Activated naive CD4-positive, alpha-beta T cell treated with anti-CD3 and anti-CD28 coated beads for 36 hours (primary cell): ENCODE measurements around the gene RPL18A. TPM values are rescaled to one million over a fixed set of nuclear protein-coding genes. Genes with fewer than 3 reads are reported as not detected.
"Not testable (repeated sequence)": the region's sequence is repeated elsewhere in the genome, so short reads cannot be mapped to it uniquely, and the experiment has no call there.

ENCODE experiments used
- CTCF ChIA-PET: fragments of 350-600 bp; sonication (Branson Sonifier 250); formaldehyde crosslinking; loops from one replicate; lab custom pipeline; 2021; ENCODE audit warnings: antibody characterized with exemption; lab: Charles Lee
- DNase-seq: peaks from one replicate; pipeline ENCODE4 v3.0.0-alpha.2; 2020
- H3K27ac Mint-ChIP-seq: one replicate; pipeline ENCODE4 v1.8.0; 2021; ENCODE audit warnings: mild to moderate bottlenecking, mixed read lengths
- H3K27me3 Mint-ChIP-seq: one replicate; pipeline ENCODE4 v1.8.0; 2021; ENCODE audit warnings: low read depth, mixed read lengths
- H3K36me3 Mint-ChIP-seq: one replicate; pipeline ENCODE4 v1.8.0; 2021; ENCODE audit warnings: low read depth, mixed read lengths
- H3K4me1 Mint-ChIP-seq: one replicate; pipeline ENCODE4 v1.8.0; 2021; ENCODE audit warnings: low read depth, mixed read lengths
- H3K4me3 Mint-ChIP-seq: one replicate; pipeline ENCODE4 v1.8.0; 2021; ENCODE audit warnings: mild to moderate bottlenecking, moderate library complexity, mixed read lengths
- H3K9me3 Mint-ChIP-seq: one replicate; pipeline ENCODE4 v1.8.0; 2021; ENCODE audit warnings: mixed read lengths
- intact Hi-C: fragments of 100-400 bp; cut with micrococcal nuclease; formaldehyde crosslinking; loops from one replicate; pipeline ENCODE4 v1.15.1; 2023
- total RNA-seq, 2 experiments: library from RNA; stranded (reverse); gene quantifications; one replicate each; pipeline ENCODE4 v1.2.3, GENCODE V29; 2021

Gene RPL18A
- total RNA-seq, 2 experiments from 2014 or later, result 4,021 to 4,160 TPM

DNA sequence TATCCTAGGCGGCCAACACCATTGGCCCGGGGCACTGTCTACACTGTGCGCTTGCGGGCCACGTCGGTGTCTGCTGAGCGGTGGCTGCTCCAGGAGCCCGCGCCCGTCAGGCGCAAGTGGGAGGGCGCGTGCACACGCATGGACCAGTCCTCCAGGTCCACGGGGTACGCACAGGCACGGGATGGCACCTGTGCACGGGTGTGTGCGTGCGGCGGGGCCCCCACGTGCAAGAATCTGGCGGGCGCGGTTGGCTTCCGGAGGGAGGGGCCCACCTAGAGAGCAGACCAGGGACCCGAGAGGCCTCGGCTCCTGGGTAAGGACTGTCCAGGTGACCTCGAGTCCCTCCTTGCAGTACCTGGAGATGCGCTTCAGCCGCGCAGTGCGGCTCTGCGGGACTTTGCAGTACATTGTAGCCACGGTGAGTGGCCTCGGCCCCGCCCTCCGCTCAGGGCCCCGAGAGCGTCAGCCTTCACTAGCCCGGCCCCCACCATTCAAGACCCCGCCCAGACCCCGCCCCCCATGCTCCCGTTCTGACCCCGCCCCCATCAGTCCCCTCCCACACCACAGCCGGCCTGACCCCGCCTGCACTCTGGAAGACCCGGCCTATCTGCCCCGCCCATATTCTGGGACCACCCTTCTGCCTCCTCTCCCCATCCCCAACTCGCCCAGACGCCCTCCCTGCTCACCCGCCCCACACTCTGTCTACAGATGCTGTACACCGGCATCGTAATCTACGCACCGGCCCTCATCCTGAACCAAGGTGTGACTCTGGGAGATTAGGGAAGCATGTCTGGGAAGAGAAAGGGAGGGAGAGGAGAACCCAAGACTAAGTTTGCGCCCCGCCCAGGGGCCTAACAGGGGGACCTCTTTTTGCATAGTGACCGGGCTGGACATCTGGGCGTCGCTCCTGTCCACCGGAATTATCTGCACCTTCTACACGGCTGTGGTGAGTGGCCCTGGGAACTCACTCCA, 14.4 kb downstream of the RPL18A start:
- H3K36me3 Mint-ChIP-seq, result no peaks in the 10 kb centered on the region
- peak; percentile 77 for DNase-seq
- intact Hi-C loops, result no loop called here
- H3K4me1 Mint-ChIP-seq, result peaks cover 15% of the 10 kb centered on the region
- H3K4me3 Mint-ChIP-seq, result peak overlapping the region; percentile 81
- H3K9me3 Mint-ChIP-seq, result no peaks in the 10 kb centered on the region
- CTCF ChIA-PET, result no interaction called here
- H3K27ac Mint-ChIP-seq, result no peak overlapping the region
- no peaks in the 10 kb centered on the region for H3K27me3 Mint-ChIP-seq

DNA sequence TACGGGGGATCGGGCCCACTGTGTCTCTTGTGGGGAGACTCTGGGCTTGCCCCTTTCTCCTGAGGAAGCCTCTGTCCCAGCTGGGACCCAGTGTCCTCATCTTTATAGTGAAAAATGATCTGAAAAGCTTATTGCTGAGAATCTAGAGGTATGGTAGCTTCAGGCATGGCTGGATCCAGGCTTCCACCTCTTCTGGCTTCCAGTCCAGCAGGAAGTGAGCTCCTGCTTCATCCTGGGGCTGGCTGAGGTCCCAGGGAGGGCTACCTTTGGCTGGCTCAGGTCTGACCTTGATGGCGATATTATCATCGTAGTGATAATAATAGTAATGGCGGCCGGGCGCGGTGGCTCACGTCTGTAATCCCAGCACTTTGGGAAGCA, 15.0 kb downstream of the RPL18A start:
- no peak overlapping the region for H3K27ac Mint-ChIP-seq

DNA sequence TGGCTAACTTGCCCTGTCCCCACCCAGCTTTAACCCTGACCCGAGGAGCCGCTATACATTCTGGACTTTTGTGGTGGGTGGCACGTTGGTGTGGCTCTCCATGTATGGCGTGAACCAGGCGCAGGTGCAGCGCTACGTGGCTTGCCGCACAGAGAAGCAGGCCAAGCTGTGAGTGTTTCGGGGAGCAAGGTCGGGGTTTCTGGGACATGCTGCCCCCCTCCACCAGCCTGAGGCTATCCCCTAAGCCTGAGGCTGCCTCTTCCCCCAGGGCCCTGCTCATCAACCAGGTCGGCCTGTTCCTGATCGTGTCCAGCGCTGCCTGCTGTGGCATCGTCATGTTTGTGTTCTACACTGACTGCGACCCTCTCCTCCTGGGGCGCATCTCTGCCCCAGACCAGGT, 18.0 kb downstream of the RPL18A start:
- CTCF ChIA-PET, result no interaction called here

More for the DNA sequence above, 15.0 kb downstream of the RPL18A start:
- no peak for DNase-seq
- peaks cover 15% of the 10 kb centered on the region for H3K4me1 Mint-ChIP-seq
- CTCF ChIA-PET, result no interaction called here
- no peaks in the 10 kb centered on the region for H3K27me3 Mint-ChIP-seq
- H3K4me3 Mint-ChIP-seq, result peak overlapping the region; percentile 43
- H3K9me3 Mint-ChIP-seq, result no peaks in the 10 kb centered on the region
- intact Hi-C loops, result no loop called here
- H3K36me3 Mint-ChIP-seq, result no peaks in the 10 kb centered on the region

DNA sequence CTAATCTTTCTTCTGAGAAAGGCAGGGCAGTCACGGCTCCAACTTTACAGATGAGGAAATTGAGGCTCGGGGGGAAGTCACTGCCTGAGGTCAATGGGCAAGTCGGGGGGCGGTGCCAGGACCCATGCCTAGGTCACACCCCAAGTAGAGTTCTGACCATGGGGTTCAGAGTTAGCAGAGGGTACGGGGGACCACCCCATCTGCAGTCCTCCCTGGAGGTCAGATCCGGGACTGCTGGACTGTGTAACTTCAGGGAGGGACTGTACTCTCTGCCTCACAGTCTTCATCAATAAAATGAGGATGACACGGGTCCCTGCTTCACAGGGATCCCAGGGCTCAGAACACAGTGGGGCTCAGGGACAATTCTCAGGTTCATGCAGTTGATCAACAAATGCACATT, 19.8 kb downstream of the RPL18A start:
- H3K36me3 Mint-ChIP-seq, result no peaks in the 10 kb centered on the region
- H3K4me1 Mint-ChIP-seq, result peaks cover 1% of the 10 kb centered on the region
- intact Hi-C loops, result no loop called here
- CTCF ChIA-PET, result no interaction called here
- no peak overlapping the region for H3K27ac Mint-ChIP-seq
- no peak for DNase-seq
- H3K4me3 Mint-ChIP-seq, result no peak overlapping the region
- no peaks in the 10 kb centered on the region for H3K27me3 Mint-ChIP-seq
- H3K9me3 Mint-ChIP-seq, result no peaks in the 10 kb centered on the region

More for the DNA sequence above, 18.0 kb downstream of the RPL18A start:
- Mint-ChIP-seq H3K4me1 (peaks cover 7% of the 10 kb centered on the region), H3K27ac (no peak overlapping the region), H3K9me3 (no peaks in the 10 kb centered on the region), H3K27me3 (no peaks in the 10 kb centered on the region), H3K4me3 (no peak overlapping the region), H3K36me3 (no peaks in the 10 kb centered on the region)
- no peak for DNase-seq
- intact Hi-C loops, result no loop called here

DNA sequence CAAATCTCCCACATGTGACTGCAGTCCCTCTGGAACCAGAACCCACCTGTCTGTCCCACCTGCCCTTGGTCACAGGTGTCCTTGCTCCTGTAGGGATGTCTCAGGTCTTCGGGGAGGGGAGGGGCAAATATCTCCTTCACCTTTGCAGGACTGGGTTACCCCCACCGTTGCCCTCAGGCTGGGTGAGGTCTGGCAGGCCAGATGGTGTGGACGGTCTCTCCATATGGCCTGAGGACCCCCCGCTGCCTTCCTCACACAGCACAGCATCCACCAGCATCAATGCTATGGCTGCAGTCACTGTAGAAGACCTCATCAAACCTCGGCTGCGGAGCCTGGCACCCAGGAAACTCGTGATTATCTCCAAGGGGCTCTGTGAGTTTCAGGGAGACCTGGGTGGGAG, 22.0 kb downstream of the RPL18A start:
- H3K36me3 Mint-ChIP-seq, result no peaks in the 10 kb centered on the region
- CTCF ChIA-PET, result interaction anchor here (0.5 kb wide), 1 partner anchor 64 kb away, joined by 3 read pairs; no protein-coding TSS in a partner anchor
- H3K4me3 Mint-ChIP-seq, result no peak overlapping the region
- H3K4me1 Mint-ChIP-seq, result no peaks in the 10 kb centered on the region
- intact Hi-C loops, result no loop called here
- no peaks in the 10 kb centered on the region for H3K27me3 Mint-ChIP-seq
- H3K27ac Mint-ChIP-seq, result no peak overlapping the region
- no peaks in the 10 kb centered on the region for H3K9me3 Mint-ChIP-seq
- no peak for DNase-seq

DNA sequence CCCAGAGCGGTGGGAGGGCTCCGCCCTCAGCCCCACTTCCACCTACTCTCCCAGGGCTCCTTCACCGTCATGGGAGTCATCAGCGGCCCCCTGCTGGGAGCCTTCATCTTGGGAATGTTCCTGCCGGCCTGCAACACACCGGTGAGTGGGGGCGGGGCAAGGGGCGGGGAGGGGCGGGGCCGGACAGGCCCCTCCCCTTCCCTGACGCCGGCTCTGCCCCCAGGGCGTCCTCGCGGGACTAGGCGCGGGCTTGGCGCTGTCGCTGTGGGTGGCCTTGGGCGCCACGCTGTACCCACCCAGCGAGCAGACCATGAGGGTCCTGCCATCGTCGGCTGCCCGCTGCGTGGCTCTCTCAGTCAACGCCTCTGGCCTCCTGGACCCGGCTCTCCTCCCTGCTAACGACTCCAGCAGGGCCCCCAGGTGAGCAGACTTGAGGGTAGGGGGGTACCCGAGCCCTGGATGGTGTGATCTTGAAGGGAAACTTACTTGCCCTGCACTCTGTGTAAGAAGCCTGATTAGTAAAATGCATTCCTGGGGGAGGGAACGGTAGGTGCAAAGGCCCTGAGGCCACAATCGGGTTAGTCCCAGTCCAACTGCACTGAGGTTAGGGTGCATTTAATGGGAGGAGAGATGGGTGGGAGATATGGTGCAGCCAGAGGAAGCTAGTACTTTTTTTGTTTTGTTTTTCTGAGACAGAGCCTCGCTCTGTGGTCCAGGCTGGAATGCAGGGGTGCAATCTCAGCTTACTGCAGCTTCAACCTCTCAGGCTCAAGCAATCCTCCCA, 24.1 kb downstream of the RPL18A start:
- intact Hi-C loops, result no loop called here
- DNase-seq, result no peak
- CTCF ChIA-PET, result interaction anchor here (0.6 to 1.0 kb wide), 2 partner anchors 45 to 55 kb away, joined by 3 to 4 read pairs; no protein-coding TSS in a partner anchor
- Mint-ChIP-seq H3K36me3 (no peaks in the 10 kb centered on the region), H3K27ac (no peak overlapping the region), H3K27me3 (no peaks in the 10 kb centered on the region), H3K4me3 (no peak overlapping the region), H3K9me3 (no peaks in the 10 kb centered on the region), H3K4me1 (no peaks in the 10 kb centered on the region)

DNA sequence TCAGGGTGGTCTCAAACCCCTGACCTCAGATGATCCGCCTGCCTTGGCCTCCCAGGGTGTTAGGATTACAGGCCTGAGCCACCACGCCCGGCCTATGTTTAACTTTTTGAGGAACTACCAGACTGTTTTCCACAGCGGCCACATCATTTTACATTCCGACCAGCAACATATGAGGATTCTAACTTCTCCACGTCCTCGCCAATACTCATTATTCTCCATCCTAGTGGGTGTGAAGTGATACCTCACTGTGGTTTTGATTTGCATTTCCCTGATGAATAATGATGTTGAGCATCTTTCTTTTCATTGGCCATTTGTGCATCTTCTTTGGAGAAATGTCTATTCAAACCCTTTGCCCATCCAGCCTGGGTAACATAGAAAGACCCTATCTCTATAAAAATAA, 26.8 kb downstream of the RPL18A start:
- CTCF ChIA-PET, result no interaction called here
- H3K27ac Mint-ChIP-seq, result no peak overlapping the region
- H3K36me3 Mint-ChIP-seq, result peaks cover 1% of the 10 kb centered on the region
- H3K4me3 Mint-ChIP-seq, result no peak overlapping the region
- H3K4me1 Mint-ChIP-seq, result no peaks in the 10 kb centered on the region
- DNase-seq, result no peak
- H3K9me3 Mint-ChIP-seq, result no peaks in the 10 kb centered on the region
- H3K27me3 Mint-ChIP-seq, result no peaks in the 10 kb centered on the region
- intact Hi-C loops, result no loop called here

DNA sequence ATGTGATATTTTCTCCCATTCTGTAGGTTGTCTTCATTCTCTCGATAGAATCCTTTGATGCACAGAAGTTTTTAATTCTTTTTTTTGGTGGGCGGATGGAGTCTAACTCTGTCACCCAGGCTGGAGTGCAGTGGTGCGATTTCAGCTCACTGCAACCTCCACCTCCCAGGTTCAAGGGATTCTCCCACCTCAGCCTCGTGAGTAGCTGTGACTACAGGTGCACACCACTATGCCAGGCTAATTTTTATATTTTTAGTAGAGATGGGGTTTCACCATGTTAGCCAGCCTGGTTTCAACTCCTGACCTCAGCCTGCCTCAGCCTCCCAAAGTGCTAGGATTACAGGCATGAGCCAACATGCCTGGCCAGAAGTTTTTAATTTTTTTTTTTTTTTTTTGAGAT, 27.5 kb downstream of the RPL18A start:
- H3K27me3 Mint-ChIP-seq, H3K27ac Mint-ChIP-seq, H3K4me3 Mint-ChIP-seq, DNase-seq, H3K4me1 Mint-ChIP-seq, intact Hi-C loops, H3K9me3 Mint-ChIP-seq, H3K36me3 Mint-ChIP-seq: not testable (repeated sequence)
- CTCF ChIA-PET, result interaction anchor here (0.6 kb wide), 1 partner anchor 108 kb away, joined by 3 read pairs; no protein-coding TSS in a partner anchor

DNA sequence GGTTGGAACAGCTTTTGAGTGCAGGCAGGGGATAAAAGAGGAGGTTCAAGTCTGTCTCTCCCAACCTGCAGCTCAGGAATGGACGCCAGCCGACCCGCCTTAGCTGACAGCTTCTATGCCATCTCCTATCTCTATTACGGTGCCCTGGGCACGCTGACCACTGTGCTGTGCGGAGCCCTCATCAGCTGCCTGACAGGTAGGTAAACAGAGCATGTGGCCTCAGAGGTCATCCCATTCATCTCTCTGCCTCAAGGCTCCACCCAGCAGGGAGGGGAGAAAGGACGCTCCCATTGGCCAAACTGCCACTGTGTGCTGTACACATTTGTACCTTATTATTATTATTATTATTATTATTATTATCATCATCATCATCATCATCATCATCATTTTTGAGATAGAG, 28.6 kb downstream of the RPL18A start:
- Mint-ChIP-seq H3K27ac (no peak overlapping the region), H3K27me3 (no peaks in the 10 kb centered on the region), H3K9me3 (no peaks in the 10 kb centered on the region), H3K36me3 (peaks cover 1% of the 10 kb centered on the region), H3K4me3 (no peak overlapping the region), H3K4me1 (no peaks in the 10 kb centered on the region)
- no peak for DNase-seq
- CTCF ChIA-PET, result no interaction called here
- intact Hi-C loops, result no loop called here

DNA sequence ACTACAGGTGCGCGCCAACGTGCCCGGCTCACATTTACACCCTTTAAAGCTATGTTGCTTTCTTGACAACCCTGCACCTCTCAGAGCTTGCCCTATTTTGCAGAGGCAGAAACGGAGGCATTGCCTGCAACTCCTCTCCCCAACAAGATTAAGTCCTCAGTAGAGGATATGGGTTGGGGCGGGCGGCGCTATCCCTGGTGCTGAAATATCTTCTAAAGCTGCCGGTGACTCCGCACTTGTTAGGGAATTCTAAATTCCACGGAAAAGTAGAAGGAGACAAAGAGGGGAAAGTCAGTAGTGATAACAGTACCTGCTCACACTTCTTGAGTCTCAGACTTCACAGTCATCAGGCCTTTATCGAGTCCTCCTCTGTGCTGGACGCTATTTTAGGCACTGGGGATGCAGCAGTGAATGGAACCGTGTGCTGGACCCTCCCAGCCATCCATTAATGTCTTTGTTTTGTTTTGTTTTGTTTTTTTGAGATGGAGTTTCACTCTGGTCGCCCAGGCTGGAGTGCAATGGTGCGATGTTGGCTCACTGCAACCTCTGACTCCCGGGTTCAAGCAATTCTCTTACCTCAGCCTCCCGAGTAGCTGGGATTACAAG, 30.0 kb downstream of the RPL18A start:
- Mint-ChIP-seq H3K36me3 (peaks cover 1% of the 10 kb centered on the region), H3K27ac (no peak overlapping the region), H3K4me1 (no peaks in the 10 kb centered on the region), H3K27me3 (no peaks in the 10 kb centered on the region), H3K9me3 (no peaks in the 10 kb centered on the region), H3K4me3 (no peak overlapping the region)
- intact Hi-C loops, result no loop called here
- CTCF ChIA-PET, result no interaction called here
- peak; percentile 35 for DNase-seq

DNA sequence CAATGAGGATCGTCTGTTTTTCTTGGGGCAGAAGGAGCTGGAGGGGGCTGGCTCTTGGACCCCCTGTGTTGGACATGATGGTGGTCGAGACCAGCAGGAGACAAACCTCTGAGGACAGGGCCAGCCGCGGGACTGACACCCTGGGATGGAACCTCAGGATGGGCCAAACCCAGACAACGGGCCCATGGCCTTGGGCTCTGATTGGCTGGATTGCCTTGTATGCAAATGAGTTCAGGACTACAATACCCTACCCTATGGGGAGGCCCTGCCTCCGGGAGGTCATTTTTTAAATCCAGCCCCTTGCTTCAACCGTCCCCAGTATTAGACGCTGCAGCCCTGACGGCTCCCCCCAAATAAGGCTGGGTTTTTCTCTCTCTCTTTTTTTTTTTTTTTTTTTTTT, 34.1 kb downstream of the RPL18A start:
- intact Hi-C loops, result no loop called here
- CTCF ChIA-PET, result no interaction called here
- DNase-seq, result no peak
- Mint-ChIP-seq H3K4me3 (no peak overlapping the region), H3K4me1 (no peaks in the 10 kb centered on the region), H3K36me3 (peaks cover 1% of the 10 kb centered on the region), H3K27ac (no peak overlapping the region), H3K27me3 (no peaks in the 10 kb centered on the region), H3K9me3 (no peaks in the 10 kb centered on the region)

DNA sequence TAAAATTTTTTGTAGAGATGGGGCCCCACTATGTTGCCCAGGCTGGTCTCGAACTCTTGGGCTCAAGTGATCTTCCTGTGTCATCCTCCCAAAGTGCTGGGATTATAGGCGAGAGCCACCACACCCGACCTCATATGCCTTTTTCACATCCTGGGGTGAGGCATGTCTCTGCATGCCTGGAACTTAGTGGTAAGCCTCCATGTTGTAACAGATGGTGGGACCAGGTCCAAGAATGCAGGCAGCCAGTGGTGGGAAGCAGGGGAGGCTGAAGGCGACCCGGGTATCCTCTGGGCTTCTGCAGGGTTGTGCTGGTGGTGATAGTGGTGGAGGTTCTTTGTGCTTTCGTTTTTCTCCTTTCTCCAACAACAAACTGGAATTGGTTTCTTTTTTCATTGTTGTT, 43.0 kb downstream of the RPL18A start:
- H3K9me3 Mint-ChIP-seq, result no peaks in the 10 kb centered on the region
- CTCF ChIA-PET, result no interaction called here
- no peak overlapping the region for H3K4me3 Mint-ChIP-seq
- DNase-seq, result no peak
- H3K4me1 Mint-ChIP-seq, result no peaks in the 10 kb centered on the region
- H3K27ac Mint-ChIP-seq, result no peak overlapping the region
- intact Hi-C loops, result no loop called here
- no peaks in the 10 kb centered on the region for H3K36me3 Mint-ChIP-seq
- H3K27me3 Mint-ChIP-seq, result peaks cover 2% of the 10 kb centered on the region
